Stomach (tissue), 9 donors: ENCODE data around the gene KDM1B. TPM values are rescaled to one million over a fixed set of nuclear protein-coding genes. Genes with fewer than 3 reads are reported as not detected.
A peak's percentile ranks its signal among the peaks of the same experiment; 100 is the strongest.

ENCODE experiments used
- DNase-seq, 2 donors: peaks; one replicate each; pipeline versions ENCODE4 v3.0.0 to v3.0.0-alpha.2; 2013 to 2019
- H3K27ac ChIP-seq, 5 donors: fragments of 200-600 bp in 4 of 5; sonication (generic) in 4 of 5; one replicate each; pipeline ENCODE4 v1.5.1; 2013 to 2019; ENCODE audit warnings: mild to moderate bottlenecking in 1 of 5, moderate library complexity in 1 of 5
- H3K27me3 ChIP-seq, 3 donors: fragments of 200-600 bp; sonication (generic); one replicate each; pipeline ENCODE4 v1.5.1; 2017 to 2019; ENCODE audit warnings: mixed run types in 1 of 3
- H3K36me3 ChIP-seq, 4 donors: fragments of 200-600 bp; sonication (generic); 1 replicate in 3 of 4; 2 replicates in 1 of 4; pipeline ENCODE4 v1.5.1; 2016 to 2019
- H3K4me1 ChIP-seq, 4 donors: fragments of 200-600 bp; sonication (generic); one replicate each; pipeline ENCODE4 v1.5.1; 2016 to 2019
- H3K4me3 ChIP-seq, 4 donors: fragments of 200-600 bp; sonication (generic) in 3 of 4; one replicate each; pipeline ENCODE4 v1.5.1; 2016 to 2019; ENCODE audit warnings: mild to moderate bottlenecking in 1 of 4
- H3K9me3 ChIP-seq, 4 donors: fragments of 200-600 bp; sonication (generic); one replicate each; pipeline ENCODE4 v1.5.1; 2016 to 2019
- CTCF ChIP-seq, 7 experiments: fragments of 450-650 bp in 4 of 7; fragments of 200-600 bp in 3 of 7; sonication (generic) in 3 of 7; IDR thresholded peaks; one replicate each; pipeline ENCODE4 v1.5.1; 2016 to 2019; ENCODE audit warnings: antibody characterized with exemption in 7 of 7, control low read depth in 2 of 7, mild to moderate bottlenecking in 1 of 7
- EP300 ChIP-seq: sonication (generic); formaldehyde crosslinking; IDR thresholded peaks from one replicate; pipeline ENCODE4 v1.6.1; 2017; ENCODE audit warnings: antibody characterized with exemption
- POLR2A ChIP-seq, 4 donors: fragments of 450-650 bp; IDR thresholded peaks; one replicate each; pipeline ENCODE4 v1.6.1; 2016; ENCODE audit warnings: antibody characterized with exemption in 4 of 4, control low read depth in 2 of 4, mild to moderate bottlenecking in 1 of 4, moderate library complexity in 1 of 4
- POLR2AphosphoS5 ChIP-seq, 3 donors: sonication (generic); formaldehyde crosslinking; IDR thresholded peaks; one replicate each; pipeline ENCODE4 v1.6.1; 2016; ENCODE audit warnings: antibody characterized with exemption in 3 of 3
- WGBS, 5 donors: extraction: QIAGEN DNeasy Blood & Tissue Kit in 3 of 5; methylation state at CpG; one replicate each; pipeline versions ENCODE4 v1.1.5 to v1.1.7; 2013 to 2018; 5-methylcytosine and 5-hydroxymethylcytosine counted together
- intact Hi-C: fragments of 100-400 bp; cut with DNase I; formaldehyde crosslinking; loops from one replicate; pipeline ENCODE4 v1.15.1; 2023; ENCODE audit warnings: low total_unique reads
- polyA plus RNA-seq, 3 donors: library from polyadenylated mRNA; stranded (reverse); fragments of 200-250 nt; gene quantifications; one replicate each; pipeline ENCODE4 v1.2.3, GENCODE V29; 2013
- total RNA-seq, 5 donors: library from RNA; depleted of rRNA; stranded (reverse); fragments of >200 nt; gene quantifications; one replicate each; pipeline versions ENCODE4 v1.1.0 to v1.2.3, GENCODE V29; 2014 to 2016
- donor health status: healthy with polysubstance abuse.
- donor health status: Bipolar disorder and iron deficiency.
- donor health status: healthy.

Gene KDM1B
- total and polyA plus RNA-seq, 8 donors = 2.5 to 12.9 (median 4.1) TPM

DNA sequence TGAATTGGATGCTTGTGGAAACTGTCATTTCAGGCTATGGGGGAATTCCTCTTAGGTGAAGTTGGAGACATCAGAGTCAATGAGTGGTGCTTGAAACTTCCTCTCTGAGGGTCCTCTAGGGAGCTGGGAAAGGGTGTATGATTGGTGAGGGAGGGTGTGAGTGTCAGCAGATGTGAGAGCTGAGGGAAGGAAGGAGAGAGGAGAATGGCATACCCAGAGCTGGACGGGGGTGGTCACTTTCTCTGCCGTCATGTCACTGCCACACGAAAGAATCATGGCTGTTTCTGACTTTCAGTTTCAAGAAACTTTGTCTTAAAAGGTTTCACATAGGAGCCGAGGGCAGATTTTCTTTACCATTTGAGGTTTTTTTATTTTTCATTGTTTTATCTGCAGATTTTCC is 58.8 kb downstream of the KDM1B start:
- H3K36me3 ChIP-seq = peaks cover 6 to 70% (median 65%) of the 10 kb centered on the region in 4 donors
- H3K27me3 ChIP-seq = no peaks in the 10 kb centered on the region
- H3K9me3 ChIP-seq = no peaks in the 10 kb centered on the region
- DNase-seq = no peak
- TF ChIP-seq CTCF (IDR thresholded peaks at IDR 0.05) (no peak), POLR2A (IDR thresholded peaks at IDR 0.05) (no peak), EP300 (no peak), POLR2AphosphoS5 (IDR thresholded peaks at IDR 0.05) (no peak)
- H3K4me3 ChIP-seq = no peak overlapping the region
- H3K27ac ChIP-seq = no peak overlapping the region
- WGBS, 5 donors = 75 to 83% (median 80%) methylated on average over 4 of the region's 4 CpGs
- intact Hi-C loops = no loop called here
- H3K4me1 ChIP-seq = peaks cover 0 to 15% (median 7%) of the 10 kb centered on the region in 4 donors

DNA sequence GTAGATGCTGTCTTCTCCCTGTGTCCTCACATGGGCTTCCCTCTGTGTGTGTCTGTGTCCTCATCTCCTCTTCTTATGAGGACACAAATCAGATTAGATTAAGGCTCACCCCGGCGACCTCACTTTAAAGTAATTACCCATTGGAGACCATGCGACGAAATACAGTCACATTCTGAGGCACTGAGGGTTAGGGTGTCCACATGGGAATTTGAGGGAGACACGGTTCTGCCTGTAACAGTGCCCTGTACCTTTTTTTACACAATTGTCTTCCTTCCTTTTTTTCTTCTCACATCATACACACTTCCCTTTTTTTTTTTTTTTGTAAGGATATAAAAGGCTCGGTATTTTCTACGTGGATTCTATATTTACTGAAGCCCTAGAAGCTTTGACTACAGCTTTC is 60.2 kb downstream of the KDM1B start:
- H3K4me3 ChIP-seq = no peak overlapping the region
- intact Hi-C loops = no loop called here
- WGBS, 5 donors = 75 to 85% (median 83%) methylated on average over 7 of the region's 7 CpGs

GRCh38 chr6:18216411-18216810 is 61.2 kb downstream of the KDM1B start:
- Histone ChIP-seq H3K4me3 (no peak overlapping the region), H3K27me3 (no peaks in the 10 kb centered on the region), H3K4me1 (peaks cover 0 to 4% (median 0%) of the 10 kb centered on the region in 4 donors), H3K27ac (no peak overlapping the region), H3K36me3 (peaks cover 6 to 82% (median 73%) of the 10 kb centered on the region in 4 donors), H3K9me3 (no peaks in the 10 kb centered on the region)
- intact Hi-C loops = no loop called here
- 81 to 88% (median 86%) methylated on average over 7 of the region's 7 CpGs for WGBS, 5 donors
- TF ChIP-seq CTCF (IDR thresholded peaks at IDR 0.05) = no peak
- TF ChIP-seq POLR2A (IDR thresholded peaks at IDR 0.05) = no peak
- no peak for DNase-seq

More for the DNA sequence above, 60.2 kb downstream of the KDM1B start:
- H3K4me1 ChIP-seq = peaks cover 0 to 4% (median under 1%) of the 10 kb centered on the region in 4 donors
- no peak for TF ChIP-seq POLR2A (IDR thresholded peaks at IDR 0.05)
- no peak for TF ChIP-seq EP300
- no peak for TF ChIP-seq CTCF (IDR thresholded peaks at IDR 0.05)
- no peak for TF ChIP-seq POLR2AphosphoS5 (IDR thresholded peaks at IDR 0.05)
- H3K27me3 ChIP-seq = no peaks in the 10 kb centered on the region
- DNase-seq = no peak
- no peaks in the 10 kb centered on the region for H3K9me3 ChIP-seq
- H3K27ac ChIP-seq = peak overlapping the region in 1 of 5 donors; percentile 1
- H3K36me3 ChIP-seq = peaks cover 6 to 73% (median 65%) of the 10 kb centered on the region in 4 donors

DNA sequence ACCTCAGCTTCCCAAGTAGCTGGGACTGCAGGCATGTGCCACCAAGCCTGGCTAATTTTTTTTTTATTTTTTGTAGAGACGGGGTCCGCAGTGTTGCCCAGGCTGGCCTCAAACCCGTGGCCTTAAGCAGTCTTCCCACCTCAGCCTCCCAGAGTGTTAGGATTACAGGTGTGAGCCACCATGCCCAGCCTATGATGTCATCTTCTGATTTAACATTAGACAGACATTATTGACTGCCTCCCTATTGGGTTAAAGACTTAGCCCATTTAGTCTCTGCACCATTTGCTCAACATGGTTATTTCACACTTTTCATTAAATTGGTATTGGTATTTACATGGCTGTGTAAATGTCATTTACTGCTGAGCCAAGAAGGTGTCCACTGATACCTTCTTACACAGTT is 63.0 kb downstream of the KDM1B start:
- Histone ChIP-seq H3K9me3 (no peaks in the 10 kb centered on the region), H3K27me3 (no peaks in the 10 kb centered on the region), H3K36me3 (peaks cover 6 to 91% (median 82%) of the 10 kb centered on the region in 4 donors), H3K4me3 (no peak overlapping the region), H3K4me1 (peaks cover 0 to 4% (median 0%) of the 10 kb centered on the region in 4 donors), H3K27ac (no peak overlapping the region)
- DNase-seq = no peak
- intact Hi-C loops = no loop called here
- WGBS, 5 donors = 92 to 97% (median 93%) methylated on average over 3 of the region's 3 CpGs
- TF ChIP-seq EP300 (no peak), CTCF (IDR thresholded peaks at IDR 0.05) (no peak), POLR2A (IDR thresholded peaks at IDR 0.05) (no peak), POLR2AphosphoS5 (IDR thresholded peaks at IDR 0.05) (no peak)
